Activated B cell treated with CpG ODN at 0.5 μM for 24 hours (primary cell): ENCODE data around the gene WDR7. TPM values are rescaled to one million over a fixed set of nuclear protein-coding genes. Genes with fewer than 3 reads are reported as not detected.
A peak's percentile ranks its signal among the peaks of the same experiment; 100 is the strongest.

Experiments used
- ATAC-seq: fragments of 200-7000 bp; cut with Tn5 transposase; one replicate; pipeline ENCODE4 v1.10.0; 2021; ENCODE audit warnings: low read depth, mild to moderate bottlenecking, moderate library complexity
- CTCF ChIA-PET: fragments of 350-600 bp; sonication (Branson Sonifier 250); formaldehyde crosslinking; loops from one replicate; lab custom pipeline; 2021; ENCODE audit warnings: antibody characterized with exemption; lab: Charles Lee
- POLR2A ChIA-PET: fragments of 350-600 bp; sonication (Branson Sonifier 250); formaldehyde crosslinking; loops from one replicate; lab custom pipeline; 2021; ENCODE audit warnings: antibody characterized with exemption; lab: Charles Lee
- DNase-seq: peaks from one replicate; pipeline ENCODE4 v3.0.0; 2022
- H3K27ac Mint-ChIP-seq: one replicate; pipeline ENCODE4 v1.8.0; 2020; ENCODE audit warnings: mixed read lengths
- H3K27me3 Mint-ChIP-seq: one replicate; pipeline ENCODE4 v1.8.0; 2021; ENCODE audit warnings: mixed read lengths
- H3K36me3 Mint-ChIP-seq: one replicate; pipeline ENCODE4 v1.8.0; 2021; ENCODE audit warnings: low read depth, mixed read lengths
- H3K4me1 Mint-ChIP-seq: one replicate; pipeline ENCODE4 v1.8.0; 2021; ENCODE audit warnings: mixed read lengths
- H3K4me3 Mint-ChIP-seq: one replicate; pipeline ENCODE4 v1.8.0; 2020; ENCODE audit warnings: mild to moderate bottlenecking, mixed read lengths
- H3K9me3 Mint-ChIP-seq: one replicate; pipeline ENCODE4 v1.8.0; 2020; ENCODE audit warnings: mixed read lengths
- CTCF ChIP-seq: fragments of 200-600 bp; IDR thresholded peaks from one replicate; pipeline ENCODE4 v1.8.0; 2022; ENCODE audit warnings: antibody characterized with exemption, mild to moderate bottlenecking
- intact Hi-C: fragments of 100-400 bp; cut with micrococcal nuclease; formaldehyde crosslinking; loops from one replicate; pipeline ENCODE4 v1.15.1; 2024
- total RNA-seq: library from RNA; stranded (reverse); gene quantifications from 2 replicates; pipeline ENCODE4 v1.2.3, GENCODE V29; 2022

The WDR7 gene
- total RNA-seq, 1 donor from 2014 or later: 33.4 TPM

- no peak for DNase-seq
- H3K36me3 Mint-ChIP-seq: peaks cover 5% of the 10 kb centered on the region
- POLR2A ChIA-PET: no interaction called here
- CTCF ChIA-PET: no interaction called here
- intact Hi-C loops: loop anchor here (10.0 kb wide), 1 partner anchor 1392 kb away; no protein-coding TSS in a partner anchor
- ATAC-seq: no peak
- H3K4me3 Mint-ChIP-seq: no peak overlapping the region
- H3K27me3 Mint-ChIP-seq: no peaks in the 10 kb centered on the region
- H3K9me3 Mint-ChIP-seq: no peaks in the 10 kb centered on the region
- TF ChIP-seq CTCF: no peak
- peaks cover 20% of the 10 kb centered on the region for H3K4me1 Mint-ChIP-seq
- no peak overlapping the region for H3K27ac Mint-ChIP-seq
These were observed 92.0 kb downstream of the WDR7 start for GRCh38 chr18:56743115-56743514.

- H3K4me1 Mint-ChIP-seq: peaks cover 20% of the 10 kb centered on the region
- H3K27me3 Mint-ChIP-seq: no peaks in the 10 kb centered on the region
- no peaks in the 10 kb centered on the region for H3K9me3 Mint-ChIP-seq
- ATAC-seq (peak; percentile 58), DNase-seq (no peak)
- H3K36me3 Mint-ChIP-seq: peaks cover 3% of the 10 kb centered on the region
- CTCF ChIA-PET: interaction anchor here (0.6 to 4.9 kb wide), 3 partner anchors 46 to 815 kb away, joined by 3 to 48 read pairs (median 4); no protein-coding TSS in a partner anchor
- no peak overlapping the region for H3K4me3 Mint-ChIP-seq
- no peak overlapping the region for H3K27ac Mint-ChIP-seq
- TF ChIP-seq CTCF: no peak
- intact Hi-C loops: loop anchor here (10.0 kb wide), 1 partner anchor 1388 kb away; no protein-coding TSS in a partner anchor
- POLR2A ChIA-PET: no interaction called here
These were observed 96.0 kb downstream of the WDR7 start for GRCh38 chr18:56747032-56747658.

- Mint-ChIP-seq H3K9me3 (no peaks in the 10 kb centered on the region), H3K27me3 (no peaks in the 10 kb centered on the region), H3K4me3 (no peak overlapping the region), H3K27ac (no peak overlapping the region), H3K4me1 (peaks cover 20% of the 10 kb centered on the region), H3K36me3 (peaks cover 3% of the 10 kb centered on the region)
- POLR2A ChIA-PET: no interaction called here
- CTCF ChIA-PET: interaction anchor here (0.6 to 4.9 kb wide), 4 partner anchors 11 to 814 kb away, joined by 3 to 48 read pairs (median 4); no protein-coding TSS in a partner anchor
- TF ChIP-seq CTCF: no peak
- intact Hi-C loops: loop anchor here (1.0 to 10.0 kb wide), 3 partner anchors 698 to 1387 kb away; no protein-coding TSS in a partner anchor
- DNase-seq (no peak), ATAC-seq (no peak)
These were observed 96.7 kb downstream of the WDR7 start for GRCh38 chr18:56747857-56748256.

GRCh38 chr18:56748698-56749268 is 97.6 kb downstream of the WDR7 start:
- Mint-ChIP-seq H3K27ac (no peak overlapping the region), H3K4me1 (peaks cover 20% of the 10 kb centered on the region), H3K9me3 (no peaks in the 10 kb centered on the region), H3K36me3 (peaks cover 3% of the 10 kb centered on the region), H3K27me3 (no peaks in the 10 kb centered on the region), H3K4me3 (no peak overlapping the region)
- ChIA-PET CTCF (interaction anchor here (1.5 to 4.9 kb wide), 2 partner anchors 12 to 814 kb away, joined by 4 to 48 read pairs; no protein-coding TSS in a partner anchor), POLR2A (no interaction called here)
- no peak for TF ChIP-seq CTCF
- ATAC-seq (no peak), DNase-seq (no peak)
- intact Hi-C loops: loop anchor here (1.0 to 10.0 kb wide), 3 partner anchors 698 to 1386 kb away; no protein-coding TSS in a partner anchor

GRCh38 chr18:56756966-56757365 is 105.8 kb downstream of the WDR7 start:
- ChIA-PET POLR2A (no interaction called here), CTCF (no interaction called here)
- Mint-ChIP-seq H3K27me3 (no peaks in the 10 kb centered on the region), H3K36me3 (peaks cover 25% of the 10 kb centered on the region), H3K4me1 (no peaks in the 10 kb centered on the region), H3K27ac (no peak overlapping the region), H3K9me3 (no peaks in the 10 kb centered on the region), H3K4me3 (no peak overlapping the region)
- DNase-seq (no peak), ATAC-seq (no peak)
- no peak for TF ChIP-seq CTCF
- intact Hi-C loops: no loop called here
